Hepatocyte (in vitro differentiated cells): ENCODE measurements around the gene LIME1.

Source experiments
- EZH2 ChIP-seq: fragments of 200-600 bp; sonication (generic); IDR thresholded peaks from 2 replicates; pipeline ENCODE4 v1.6.1; 2016; ENCODE audit warnings: antibody characterized with exemption, mild to moderate bottlenecking, borderline replicate concordance
- EZH2phosphoT487 ChIP-seq: fragments of 200-600 bp; sonication (generic); IDR thresholded peaks from one replicate; pipeline ENCODE4 v1.6.1; 2018; ENCODE audit warnings: antibody characterized with exemption, mild to moderate bottlenecking, low read depth, moderate library complexity; ENCODE audit not compliant: unreplicated experiment, severe bottlenecking
- TF ChIP-seq, protein P1 (sequence below): fragments of 200-600 bp; sonication (generic); IDR thresholded peaks from 2 replicates; pipeline ENCODE4 v1.5.1; 2016; ENCODE audit warnings: antibody characterized with exemption, mild to moderate bottlenecking; ENCODE audit not compliant: poor library complexity

DNA sequence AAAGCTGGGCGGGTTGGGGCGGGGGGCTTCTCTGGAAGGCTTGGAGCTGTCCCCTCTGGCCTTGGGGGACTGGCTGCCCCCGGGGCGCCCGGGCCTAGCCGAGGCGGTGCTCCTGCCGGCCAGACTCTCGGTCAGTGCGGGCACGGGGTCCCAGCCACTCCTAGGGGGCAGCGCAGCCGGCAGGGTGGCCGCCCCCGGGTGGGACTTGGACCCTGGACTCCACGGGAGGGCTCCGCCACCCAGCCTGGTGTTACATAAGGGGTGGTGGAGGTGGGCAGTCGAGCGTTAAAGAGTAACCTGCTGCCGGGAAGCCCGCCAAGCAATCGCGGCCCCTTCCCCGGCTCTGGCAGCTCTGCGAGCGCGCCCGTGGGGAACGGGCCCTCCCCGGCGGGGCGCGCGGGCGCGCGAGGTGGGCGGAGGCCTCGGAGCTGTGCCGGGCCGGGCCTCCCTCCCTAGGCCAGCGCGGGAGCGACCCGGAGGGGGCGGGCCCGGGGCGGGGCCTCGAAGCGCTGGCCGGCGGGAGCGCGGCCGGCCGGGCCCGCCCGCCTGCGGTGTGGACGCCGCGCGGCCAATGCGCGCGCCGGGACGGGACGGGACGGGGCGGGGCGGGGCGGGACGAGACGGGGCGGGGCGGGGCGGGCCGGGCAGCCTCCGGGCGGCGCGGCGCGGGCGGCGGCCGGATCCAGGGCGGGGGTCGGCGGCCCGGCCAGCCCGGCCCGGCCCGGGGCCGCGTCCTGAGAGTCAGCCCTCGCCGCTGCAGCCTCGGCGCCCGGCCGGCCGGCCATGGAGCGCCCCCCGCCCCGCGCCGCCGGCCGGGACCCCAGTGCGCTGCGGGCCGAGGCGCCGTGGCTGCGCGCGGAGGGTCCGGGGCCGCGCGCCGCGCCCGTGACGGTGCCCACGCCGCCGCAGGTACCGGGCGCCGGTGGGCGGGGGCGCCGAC is 2.9 kb downstream of the LIME1 start, which contains the start of gene SLC2A4RG:
- TF ChIP-seq, protein P1, sequence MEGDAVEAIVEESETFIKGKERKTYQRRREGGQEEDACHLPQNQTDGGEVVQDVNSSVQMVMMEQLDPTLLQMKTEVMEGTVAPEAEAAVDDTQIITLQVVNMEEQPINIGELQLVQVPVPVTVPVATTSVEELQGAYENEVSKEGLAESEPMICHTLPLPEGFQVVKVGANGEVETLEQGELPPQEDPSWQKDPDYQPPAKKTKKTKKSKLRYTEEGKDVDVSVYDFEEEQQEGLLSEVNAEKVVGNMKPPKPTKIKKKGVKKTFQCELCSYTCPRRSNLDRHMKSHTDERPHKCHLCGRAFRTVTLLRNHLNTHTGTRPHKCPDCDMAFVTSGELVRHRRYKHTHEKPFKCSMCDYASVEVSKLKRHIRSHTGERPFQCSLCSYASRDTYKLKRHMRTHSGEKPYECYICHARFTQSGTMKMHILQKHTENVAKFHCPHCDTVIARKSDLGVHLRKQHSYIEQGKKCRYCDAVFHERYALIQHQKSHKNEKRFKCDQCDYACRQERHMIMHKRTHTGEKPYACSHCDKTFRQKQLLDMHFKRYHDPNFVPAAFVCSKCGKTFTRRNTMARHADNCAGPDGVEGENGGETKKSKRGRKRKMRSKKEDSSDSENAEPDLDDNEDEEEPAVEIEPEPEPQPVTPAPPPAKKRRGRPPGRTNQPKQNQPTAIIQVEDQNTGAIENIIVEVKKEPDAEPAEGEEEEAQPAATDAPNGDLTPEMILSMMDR: no peak
- TF ChIP-seq EZH2 (no peak), EZH2phosphoT487 (no peak)
